Naive thymus-derived CD8-positive, alpha-beta T cell (primary cell): ENCODE measurements around the gene LGI1. TPM values are rescaled to one million over a fixed set of nuclear protein-coding genes. Genes with fewer than 3 reads are reported as not detected.

Experiments used
- ATAC-seq, 2 donors: fragments of 150-1000 bp; cut with Tn5 transposase in 1 of 2; sonication (Bioruptor Pico), chemical (Tn5 transposase) in 1 of 2; 1 replicate in 1 of 2; 2 replicates in 1 of 2; pipeline ENCODE4 v1.10.0; 2021; ENCODE audit warnings: mild to moderate bottlenecking in 2 of 2, moderate library complexity in 2 of 2
- POLR2A ChIA-PET: fragments of 350-600 bp; sonication (Branson Sonifier 250); formaldehyde crosslinking; loops from one replicate; lab custom pipeline; 2021; ENCODE audit warnings: antibody characterized with exemption; lab: Charles Lee
- DNase-seq, 10 donors: peaks; one replicate each; pipeline versions ENCODE4 v3.0.0 to v3.0.0-alpha.2; 2020 to 2022
- H3K27ac Mint-ChIP-seq, 10 donors: one replicate each; pipeline ENCODE4 v1.8.0; 2020 to 2022; ENCODE audit warnings: mild to moderate bottlenecking in 10 of 10, mixed read lengths in 10 of 10, moderate library complexity in 4 of 10, inconsistent platforms in 1 of 10
- H3K27me3 Mint-ChIP-seq, 5 donors: one replicate each; pipeline ENCODE4 v1.8.0; 2021 to 2022; ENCODE audit warnings: mixed read lengths in 5 of 5
- H3K36me3 Mint-ChIP-seq, 3 donors: one replicate each; pipeline ENCODE4 v1.8.0; 2020 to 2022; ENCODE audit warnings: mixed read lengths in 3 of 3, mild to moderate bottlenecking in 2 of 3, inconsistent platforms in 1 of 3
- H3K4me1 Mint-ChIP-seq, 4 donors: one replicate each; pipeline ENCODE4 v1.8.0; 2021 to 2022; ENCODE audit warnings: mixed read lengths in 4 of 4
- H3K4me3 Mint-ChIP-seq, 10 donors: one replicate each; pipeline ENCODE4 v1.8.0; 2020 to 2022; ENCODE audit warnings: mild to moderate bottlenecking in 10 of 10, mixed read lengths in 10 of 10, moderate library complexity in 6 of 10, inconsistent platforms in 1 of 10
- H3K9me3 Mint-ChIP-seq, 9 donors: one replicate each; pipeline ENCODE4 v1.8.0; 2020 to 2022; ENCODE audit warnings: mixed read lengths in 9 of 9, mild to moderate bottlenecking in 3 of 9, inconsistent platforms in 1 of 9, moderate library complexity in 1 of 9
- polyA plus RNA-seq, 3 donors: library from polyadenylated mRNA; unstranded; fragments of 300-500 nt; fragmentation: Illumina TruSeq; gene quantifications; one replicate each; pipeline ENCODE4 v1.2.3, GENCODE V29; 2021
- total RNA-seq, 8 experiments: library from RNA in 2 of 8; stranded (reverse) in 2 of 8; gene quantifications; one replicate each; pipeline ENCODE4 v1.2.3 and lab custom pipeline; 2021 to 2026

The LGI1 gene
- total and polyA plus RNA-seq, 5 experiments from 2014 or later, result not detected

DNA sequence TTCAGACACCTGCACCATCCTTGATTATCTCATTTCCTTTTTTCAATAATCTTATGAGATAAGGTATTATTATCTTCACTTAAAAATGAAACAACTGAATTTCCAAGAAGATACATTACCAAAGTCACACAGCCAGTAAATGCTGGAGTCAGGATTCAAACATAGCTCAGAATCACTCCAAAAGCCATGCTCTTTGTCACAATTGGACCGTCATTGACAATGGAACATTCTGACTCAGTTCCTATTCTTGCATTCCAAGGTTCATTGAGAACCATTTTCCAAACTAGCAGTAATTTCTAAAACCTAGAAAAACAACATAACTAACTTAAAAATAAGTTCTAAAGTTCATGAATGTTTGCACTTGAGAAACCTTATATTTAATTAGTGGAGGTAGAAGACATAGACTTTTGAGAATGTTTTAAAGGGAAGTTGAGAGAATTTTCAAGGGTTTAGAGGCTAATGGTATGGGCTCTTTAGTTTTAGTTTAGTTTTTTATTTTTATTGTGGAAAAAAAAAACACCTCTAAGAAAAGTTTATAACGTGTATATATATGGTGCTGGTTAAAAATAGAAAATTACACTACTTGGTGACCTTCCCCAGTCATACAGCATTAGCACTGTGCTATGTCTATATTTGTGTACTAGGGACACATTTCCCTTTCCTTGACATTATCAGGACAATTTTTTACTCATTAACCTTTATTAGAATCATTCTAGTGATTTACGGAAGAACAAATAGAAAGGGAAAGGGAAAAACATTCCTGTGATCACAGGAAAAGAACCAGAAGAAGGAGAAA is 30.9 kb downstream of the LGI1 start:
- Mint-ChIP-seq H3K27me3 (peaks cover 0 to 16% (median 9%) of the 10 kb centered on the region in 5 donors), H3K27ac (no peak overlapping the region), H3K4me3 (no peak overlapping the region), H3K36me3 (no peaks in the 10 kb centered on the region), H3K4me1 (no peaks in the 10 kb centered on the region), H3K9me3 (no peaks in the 10 kb centered on the region)
- ATAC-seq, result no peak
- DNase-seq, result no peak
- POLR2A ChIA-PET, result no interaction called here

DNA sequence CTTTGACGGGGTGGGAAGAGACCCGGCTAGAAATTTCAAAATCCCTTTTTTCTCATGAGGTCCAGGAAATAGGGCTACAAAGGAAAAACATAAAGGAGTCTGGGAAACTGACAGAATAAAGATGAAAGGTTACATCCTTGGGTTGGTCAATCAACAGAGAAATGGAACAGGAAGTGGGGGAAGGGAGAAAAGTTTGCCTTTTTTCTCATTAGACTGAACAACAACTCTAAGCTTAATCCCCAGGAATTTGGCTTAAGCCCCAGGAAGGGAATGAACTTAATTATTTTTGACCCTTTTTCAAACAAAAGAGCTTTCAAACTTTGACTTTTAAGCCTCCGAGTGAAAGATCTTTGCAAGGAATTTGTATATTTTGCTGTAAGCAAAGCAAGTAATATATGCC is 32.7 kb downstream of the LGI1 start:
- DNase-seq, result no peak
- no peaks in the 10 kb centered on the region for H3K9me3 Mint-ChIP-seq
- no peak overlapping the region for H3K4me3 Mint-ChIP-seq
- no peaks in the 10 kb centered on the region for H3K4me1 Mint-ChIP-seq
- POLR2A ChIA-PET, result interaction anchor here (0.6 kb wide), 1 partner anchor 84 kb away, joined by 3 read pairs; no protein-coding TSS in a partner anchor
- H3K27ac Mint-ChIP-seq, result no peak overlapping the region
- no peak for ATAC-seq
- H3K27me3 Mint-ChIP-seq, result peaks cover 5 to 16% (median 12%) of the 10 kb centered on the region in 5 donors
- H3K36me3 Mint-ChIP-seq, result no peaks in the 10 kb centered on the region

DNA sequence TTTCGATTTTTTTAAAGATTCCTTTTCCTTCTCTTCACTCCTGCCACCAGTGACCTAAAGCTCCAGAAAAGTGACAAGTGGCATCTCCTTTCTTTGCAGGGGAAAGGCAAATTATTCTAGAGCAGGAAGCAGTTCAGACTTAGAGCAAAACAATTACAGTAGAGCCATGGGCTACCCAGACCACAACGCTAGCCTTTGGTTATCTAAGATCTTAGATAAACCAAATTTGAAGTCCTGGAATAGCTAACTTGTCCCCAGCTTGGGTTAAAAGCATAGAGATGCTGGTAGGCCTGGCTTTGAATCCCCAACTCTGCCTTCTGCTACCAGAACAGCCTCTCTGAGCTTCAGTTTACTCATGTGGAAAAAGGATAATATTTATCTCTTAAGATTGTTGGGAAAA is 38.4 kb downstream of the LGI1 start:
- Mint-ChIP-seq H3K27me3 (peaks cover 6 to 39% (median 11%) of the 10 kb centered on the region in 5 donors), H3K36me3 (no peaks in the 10 kb centered on the region), H3K9me3 (no peaks in the 10 kb centered on the region), H3K27ac (no peak overlapping the region), H3K4me3 (no peak overlapping the region), H3K4me1 (no peaks in the 10 kb centered on the region)
- POLR2A ChIA-PET, result no interaction called here
- DNase-seq, result no peak
- ATAC-seq, result no peak

DNA sequence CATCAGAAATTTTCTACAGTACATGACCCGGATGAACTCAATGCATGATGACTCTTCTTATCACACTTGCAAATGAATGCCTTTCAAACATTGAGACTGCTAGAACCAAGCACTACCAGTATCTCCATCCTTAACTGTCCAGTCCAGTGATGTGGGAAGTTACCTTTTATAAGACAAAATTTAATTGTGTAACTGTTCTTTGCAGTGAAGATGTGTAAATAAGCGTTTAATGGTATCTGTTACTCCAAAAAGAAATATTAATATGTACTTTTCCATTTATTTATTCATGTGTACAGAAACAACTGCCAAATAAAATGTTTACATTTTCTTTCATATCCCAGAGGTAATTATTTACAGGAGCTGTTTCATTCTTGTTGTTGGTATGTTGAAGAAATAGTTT is 40.1 kb downstream of the LGI1 start:
- H3K4me3 Mint-ChIP-seq, result no peak overlapping the region
- ATAC-seq (no peak), DNase-seq (no peak)
- no peaks in the 10 kb centered on the region for H3K36me3 Mint-ChIP-seq
- H3K27ac Mint-ChIP-seq, result no peak overlapping the region
- no peaks in the 10 kb centered on the region for H3K9me3 Mint-ChIP-seq
- H3K27me3 Mint-ChIP-seq, result peaks cover 9 to 54% (median 18%) of the 10 kb centered on the region in 5 donors
- H3K4me1 Mint-ChIP-seq, result peaks cover 0 to 3% (median 0%) of the 10 kb centered on the region in 4 donors
- POLR2A ChIA-PET, result no interaction called here

DNA sequence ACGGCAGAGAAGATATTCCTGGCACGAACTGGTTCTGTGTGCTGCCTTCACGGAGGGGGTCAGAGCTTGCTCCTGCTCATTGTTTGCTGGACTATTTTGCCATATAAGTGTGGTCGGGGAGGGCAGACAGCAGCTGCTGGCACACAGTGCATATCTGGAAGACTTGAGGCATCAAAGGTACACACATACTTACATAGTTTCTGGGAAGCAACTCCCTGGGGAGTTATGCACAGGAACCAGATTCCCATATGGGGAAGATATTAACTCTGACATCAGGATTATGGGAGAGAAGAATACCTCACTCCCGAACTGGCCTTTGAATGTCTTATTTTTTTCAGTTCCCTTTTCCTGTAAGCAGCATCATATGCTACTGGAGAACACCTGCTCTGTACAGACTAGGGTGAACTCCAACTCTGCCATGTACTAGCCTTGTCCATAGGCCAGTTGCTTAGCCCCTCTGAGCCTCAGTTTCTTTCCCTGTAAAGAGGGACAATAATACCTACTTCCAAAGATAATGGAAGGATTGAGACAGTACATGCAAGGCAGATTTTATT is 41.5 kb downstream of the LGI1 start:
- Mint-ChIP-seq H3K36me3 (no peaks in the 10 kb centered on the region), H3K4me1 (peaks cover 0 to 3% (median 0%) of the 10 kb centered on the region in 4 donors), H3K27ac (no peak overlapping the region), H3K4me3 (no peak overlapping the region), H3K27me3 (peaks cover 13 to 63% (median 23%) of the 10 kb centered on the region in 5 donors), H3K9me3 (no peaks in the 10 kb centered on the region)
- POLR2A ChIA-PET, result no interaction called here
- no peak for ATAC-seq
- DNase-seq, result no peak

DNA sequence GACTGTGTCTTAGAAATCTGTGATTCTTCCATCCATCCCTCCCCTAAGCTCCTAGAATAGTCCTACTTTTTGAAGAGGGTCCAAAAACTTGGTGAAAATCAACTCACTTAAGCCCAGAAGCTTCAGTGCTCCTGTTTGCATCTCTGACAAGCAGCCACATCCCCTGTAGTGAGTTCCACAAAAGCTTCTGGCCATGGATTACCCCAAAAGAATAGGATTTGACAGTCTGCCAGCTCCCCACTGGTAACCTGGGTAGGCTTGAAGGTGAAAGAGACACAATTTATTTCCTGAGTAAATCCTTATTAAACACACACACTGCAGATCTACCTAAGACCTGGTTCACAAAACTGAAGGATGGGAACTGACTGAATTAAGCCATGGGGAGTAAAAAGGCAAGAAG is 46.5 kb downstream of the LGI1 start:
- Mint-ChIP-seq H3K4me1 (peaks cover 0 to 3% (median 0%) of the 10 kb centered on the region in 4 donors), H3K9me3 (no peaks in the 10 kb centered on the region), H3K27me3 (peaks cover 11 to 60% (median 36%) of the 10 kb centered on the region in 5 donors), H3K4me3 (no peak overlapping the region), H3K36me3 (no peaks in the 10 kb centered on the region), H3K27ac (no peak overlapping the region)
- no peak for ATAC-seq
- DNase-seq, result no peak
- POLR2A ChIA-PET, result no interaction called here

DNA sequence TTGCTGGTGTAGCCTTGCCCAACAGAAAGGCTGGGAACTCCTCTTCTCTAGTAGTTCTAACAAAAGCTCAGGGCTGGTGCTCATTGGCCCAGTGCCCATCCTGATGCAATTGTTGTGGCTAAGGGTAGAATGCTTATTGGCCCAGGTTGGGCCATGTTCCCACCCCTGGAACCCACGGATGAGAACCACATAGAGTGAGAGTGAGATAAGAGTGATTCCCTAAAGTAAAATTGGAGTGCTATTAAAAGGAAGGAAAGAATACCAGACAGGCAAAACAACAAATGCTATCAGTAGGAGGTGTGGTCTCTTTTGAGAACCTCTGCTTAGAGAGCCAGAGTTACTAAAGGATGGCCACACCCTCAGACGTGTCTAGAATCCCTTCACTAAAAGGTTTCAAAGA is 49.2 kb downstream of the LGI1 start:
- Mint-ChIP-seq H3K4me3 (no peak overlapping the region), H3K27ac (no peak overlapping the region), H3K27me3 (peaks cover 17 to 52% (median 39%) of the 10 kb centered on the region in 5 donors), H3K36me3 (no peaks in the 10 kb centered on the region), H3K4me1 (no peaks in the 10 kb centered on the region), H3K9me3 (no peaks in the 10 kb centered on the region)
- ATAC-seq (no peak), DNase-seq (no peak)
- POLR2A ChIA-PET, result no interaction called here

DNA sequence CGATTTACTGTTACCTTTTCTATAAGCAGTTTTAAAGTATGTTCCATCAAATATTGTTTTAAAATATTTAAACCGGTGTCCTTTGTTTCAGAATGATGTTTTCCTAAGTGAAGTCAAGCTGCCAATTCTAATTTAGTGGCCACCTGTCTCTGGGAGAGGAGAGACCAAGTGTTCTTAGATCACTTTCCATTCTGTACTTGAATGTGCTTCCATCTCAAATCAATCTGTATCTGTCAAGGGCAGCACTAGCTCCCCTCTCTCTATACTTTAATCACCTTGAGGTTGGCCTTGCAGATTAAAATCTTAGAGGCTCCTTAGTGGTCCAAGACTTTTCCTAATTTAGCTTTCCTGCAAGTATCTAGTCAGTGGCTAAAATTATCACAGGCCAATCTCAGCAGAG is 49.6 kb downstream of the LGI1 start:
- no peaks in the 10 kb centered on the region for H3K9me3 Mint-ChIP-seq
- POLR2A ChIA-PET, result no interaction called here
- ATAC-seq (no peak), DNase-seq (no peak)
- no peak overlapping the region for H3K4me3 Mint-ChIP-seq
- peaks cover 14 to 47% (median 35%) of the 10 kb centered on the region in 5 donors for H3K27me3 Mint-ChIP-seq
- no peaks in the 10 kb centered on the region for H3K36me3 Mint-ChIP-seq
- H3K4me1 Mint-ChIP-seq, result no peaks in the 10 kb centered on the region
- no peak overlapping the region for H3K27ac Mint-ChIP-seq

DNA sequence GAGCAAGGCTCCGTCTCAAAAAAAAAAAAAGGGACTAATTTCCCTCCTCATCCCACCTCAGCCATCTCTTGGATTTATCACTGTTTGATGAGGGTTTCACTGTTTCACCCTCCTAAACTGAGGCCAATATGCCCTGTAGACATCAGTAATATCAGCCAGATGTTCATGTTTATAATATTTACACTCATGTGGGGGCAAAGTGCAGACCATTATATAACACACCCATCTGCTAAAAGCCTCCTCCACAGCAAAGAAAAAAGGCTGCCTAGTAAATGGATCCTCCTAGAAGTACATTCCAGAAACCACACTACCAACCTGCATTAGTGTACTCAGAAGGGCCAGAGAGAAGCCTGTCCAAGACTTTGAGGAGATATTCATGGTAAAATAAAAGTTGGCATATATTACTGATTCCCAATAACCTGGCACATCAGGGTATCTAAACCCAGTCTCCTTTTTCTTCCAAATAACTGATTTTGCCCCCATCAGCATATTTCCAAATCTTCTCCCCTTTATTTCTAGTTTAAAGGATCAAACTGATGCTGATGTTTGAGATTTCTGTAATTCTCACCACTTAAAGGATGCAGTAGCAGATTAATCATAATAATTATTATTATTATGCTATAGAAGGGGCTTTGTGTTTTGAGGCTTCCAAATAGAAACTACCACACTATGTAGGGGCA is 55.1 kb downstream of the LGI1 start:
- H3K4me3 Mint-ChIP-seq, result no peak overlapping the region
- peaks cover 0 to 8% (median 3%) of the 10 kb centered on the region in 4 donors for H3K4me1 Mint-ChIP-seq
- DNase-seq (no peak), ATAC-seq (no peak)
- POLR2A ChIA-PET, result no interaction called here
- H3K9me3 Mint-ChIP-seq, result no peaks in the 10 kb centered on the region
- no peaks in the 10 kb centered on the region for H3K36me3 Mint-ChIP-seq
- no peak overlapping the region for H3K27ac Mint-ChIP-seq
- H3K27me3 Mint-ChIP-seq, result peaks cover 23 to 41% (median 32%) of the 10 kb centered on the region in 5 donors

DNA sequence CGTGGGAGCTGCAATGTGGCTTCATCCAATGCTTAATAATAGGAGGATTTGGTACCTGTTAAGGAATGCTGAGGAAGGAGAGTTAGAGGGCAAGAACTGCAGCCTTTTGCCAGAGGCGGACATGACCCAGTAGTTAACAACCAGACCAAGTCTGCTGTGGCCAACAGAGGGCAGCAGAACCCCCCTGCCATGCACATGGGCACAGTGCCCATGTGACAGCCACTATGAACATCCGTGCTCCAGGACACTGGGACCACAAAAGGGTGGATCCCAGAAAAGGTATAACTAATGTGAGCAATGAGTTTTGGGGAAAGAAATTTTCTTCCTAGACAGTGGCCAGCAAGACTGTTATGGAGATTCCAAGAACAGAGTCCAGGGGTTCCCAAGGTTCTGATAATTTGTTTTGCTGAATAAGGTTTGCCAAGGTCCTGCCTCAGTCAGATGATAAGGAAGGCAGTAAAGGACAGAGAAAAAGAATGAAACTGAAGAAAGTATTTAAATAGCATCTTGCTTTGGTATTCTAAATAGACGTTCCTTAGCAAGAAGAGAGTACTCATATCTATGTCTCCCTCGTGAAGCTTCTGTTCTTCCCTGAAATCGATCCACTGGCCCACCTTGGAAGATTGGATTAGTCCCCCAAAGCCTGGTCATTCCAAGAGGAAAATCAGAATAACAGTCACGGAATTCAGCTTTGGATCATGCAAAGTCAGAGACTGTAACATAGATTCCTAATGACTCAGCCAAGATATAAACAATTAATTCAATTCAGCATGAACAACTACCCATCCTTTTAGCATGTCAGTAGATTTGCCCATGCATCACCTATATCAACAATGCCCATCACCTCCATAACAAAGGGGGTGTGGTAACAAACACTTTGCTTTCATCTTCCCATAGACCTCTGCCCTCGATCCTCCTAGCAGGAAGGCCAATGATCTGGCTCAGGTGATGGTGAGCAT is 56.0 kb downstream of the LGI1 start:
- POLR2A ChIA-PET, result no interaction called here
- Mint-ChIP-seq H3K9me3 (no peaks in the 10 kb centered on the region), H3K27ac (no peak overlapping the region), H3K27me3 (peaks cover 26 to 50% (median 31%) of the 10 kb centered on the region in 5 donors), H3K36me3 (no peaks in the 10 kb centered on the region), H3K4me3 (no peak overlapping the region), H3K4me1 (peaks cover 0 to 8% (median 3%) of the 10 kb centered on the region in 4 donors)
- DNase-seq (peak in 1 of 10 donors; percentile 5), ATAC-seq (peak in 1 of 2 donors; percentile 42)

DNA sequence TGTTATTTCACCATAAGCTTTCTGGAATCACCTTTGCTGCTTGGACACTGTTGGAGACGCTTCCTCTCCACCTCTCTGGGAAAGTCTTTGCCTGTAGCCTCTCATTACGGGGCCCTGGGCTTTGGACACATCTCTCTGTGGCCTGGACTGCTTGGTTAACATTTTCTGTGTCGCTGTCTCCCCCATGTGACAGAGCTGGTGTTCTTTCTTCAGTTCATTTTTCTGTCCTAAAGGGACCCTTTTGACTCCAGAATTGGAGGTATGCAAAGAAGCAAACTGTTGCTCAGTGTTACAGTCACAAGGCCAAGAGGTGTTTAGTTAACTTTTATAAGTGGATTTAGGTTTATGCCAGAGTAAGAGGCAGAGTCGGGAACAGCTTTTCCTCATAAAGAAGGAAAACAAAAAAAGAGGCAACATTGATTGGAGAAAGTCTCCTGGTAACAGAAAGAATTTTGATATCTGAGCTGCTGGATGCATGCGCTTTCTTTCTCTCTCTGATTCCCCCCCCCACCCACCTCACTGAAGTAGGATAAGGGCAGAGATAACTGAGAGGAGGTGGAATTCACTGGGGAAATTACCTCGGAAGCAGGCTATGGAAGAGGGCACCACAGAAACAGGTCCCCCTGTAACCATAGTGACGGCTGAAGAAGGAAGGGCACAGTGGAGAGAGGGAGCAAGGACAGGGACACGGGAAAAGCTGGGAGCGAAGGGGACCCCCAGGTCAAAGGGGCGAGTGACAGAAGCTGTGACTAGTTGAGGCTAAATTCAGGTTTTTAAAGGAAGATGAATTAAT is 57.8 kb downstream of the LGI1 start:
- Mint-ChIP-seq H3K27me3 (peaks cover 27 to 48% (median 38%) of the 10 kb centered on the region in 5 donors), H3K4me3 (no peak overlapping the region), H3K36me3 (no peaks in the 10 kb centered on the region), H3K27ac (no peak overlapping the region), H3K4me1 (peaks cover 0 to 8% (median 3%) of the 10 kb centered on the region in 4 donors), H3K9me3 (no peaks in the 10 kb centered on the region)
- POLR2A ChIA-PET, result no interaction called here
- no peak for DNase-seq
- ATAC-seq, result no peak
